Measurements from ENCODE around the gene BTBD1. TPM values are rescaled to one million over a fixed set of nuclear protein-coding genes. Genes with fewer than 3 reads are reported as not detected.
A peak's percentile ranks its signal among the peaks of the same experiment; 100 is the strongest.
"Not testable (repeated sequence)": the region's sequence is repeated elsewhere in the genome, so short reads cannot be mapped to it uniquely, and the experiment has no call there.

BTBD1 gene
- polyA plus RNA-seq, 1 experiment, result 113 TPM

DNA sequence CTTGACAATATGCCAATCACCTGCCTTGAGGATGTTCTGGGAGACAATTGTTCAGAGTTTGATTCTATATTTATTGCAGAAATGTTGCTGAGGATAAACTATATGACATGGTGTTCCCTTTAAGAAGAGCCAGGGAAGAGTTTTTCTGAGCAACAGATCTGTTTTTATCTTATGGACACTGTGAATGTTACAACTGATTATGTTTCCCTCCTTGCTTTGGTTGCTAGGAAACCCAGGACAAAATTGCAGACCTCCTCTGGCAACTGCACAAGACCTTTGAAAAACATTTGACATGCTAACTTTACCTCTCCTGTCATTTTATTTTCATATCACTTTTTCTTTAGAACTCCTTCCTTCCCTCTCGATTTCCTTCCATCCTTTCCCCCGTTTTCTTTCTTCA, 32.2 kb upstream of the BTBD1 start:
- Histone ChIP-seq H3K27ac (ENCODE audit: low read depth, low read length) (no peak overlapping the region), H3K27me3 (ENCODE audit: control insufficient read depth, insufficient read depth, low read length) (peaks cover 14% of the 10 kb centered on the region), H3K9me3 (ENCODE audit: control insufficient read depth, insufficient read depth, low read length) (peaks cover 3% of the 10 kb centered on the region; the same call in 1 of the 2 replicates), H3K4me3 (ENCODE audit: low read depth, low read length) (no peak overlapping the region)
- CTCF ChIA-PET, result no interaction called here
- TF ChIP-seq, protein P1, sequence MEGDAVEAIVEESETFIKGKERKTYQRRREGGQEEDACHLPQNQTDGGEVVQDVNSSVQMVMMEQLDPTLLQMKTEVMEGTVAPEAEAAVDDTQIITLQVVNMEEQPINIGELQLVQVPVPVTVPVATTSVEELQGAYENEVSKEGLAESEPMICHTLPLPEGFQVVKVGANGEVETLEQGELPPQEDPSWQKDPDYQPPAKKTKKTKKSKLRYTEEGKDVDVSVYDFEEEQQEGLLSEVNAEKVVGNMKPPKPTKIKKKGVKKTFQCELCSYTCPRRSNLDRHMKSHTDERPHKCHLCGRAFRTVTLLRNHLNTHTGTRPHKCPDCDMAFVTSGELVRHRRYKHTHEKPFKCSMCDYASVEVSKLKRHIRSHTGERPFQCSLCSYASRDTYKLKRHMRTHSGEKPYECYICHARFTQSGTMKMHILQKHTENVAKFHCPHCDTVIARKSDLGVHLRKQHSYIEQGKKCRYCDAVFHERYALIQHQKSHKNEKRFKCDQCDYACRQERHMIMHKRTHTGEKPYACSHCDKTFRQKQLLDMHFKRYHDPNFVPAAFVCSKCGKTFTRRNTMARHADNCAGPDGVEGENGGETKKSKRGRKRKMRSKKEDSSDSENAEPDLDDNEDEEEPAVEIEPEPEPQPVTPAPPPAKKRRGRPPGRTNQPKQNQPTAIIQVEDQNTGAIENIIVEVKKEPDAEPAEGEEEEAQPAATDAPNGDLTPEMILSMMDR (IDR thresholded peaks at IDR 0.05; ENCODE audit: low read depth, low read length), result no peak
- DNase-seq (ENCODE audit: low read depth, low spot score), result no peak
- POLR2A ChIA-PET, result no interaction called here

DNA sequence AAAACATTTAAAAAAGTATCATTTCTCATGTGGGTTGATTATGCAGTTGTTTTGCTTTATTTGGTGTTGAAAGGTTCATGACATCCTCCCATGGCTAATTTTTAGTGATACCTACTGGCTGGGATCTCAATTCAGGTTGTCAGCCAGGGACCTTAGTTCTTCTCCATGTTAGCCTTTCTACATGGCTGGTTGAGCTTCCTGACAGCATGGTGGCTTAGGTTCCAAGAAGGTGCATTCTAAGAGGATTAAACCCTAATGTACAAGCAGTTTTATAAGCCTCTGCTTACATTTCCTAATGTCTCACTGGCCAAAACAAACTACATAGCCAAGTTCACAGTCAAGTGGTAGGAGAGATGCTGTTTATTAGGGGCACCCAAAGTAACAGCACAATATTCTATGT, 31.0 kb upstream of the BTBD1 start:
- H3K27me3 ChIP-seq (ENCODE audit: control insufficient read depth, insufficient read depth, low read length), result peaks cover 14% of the 10 kb centered on the region
- H3K27ac ChIP-seq (ENCODE audit: low read depth, low read length), result no peak overlapping the region
- ChIA-PET POLR2A (no interaction called here), CTCF (interaction anchor here (0.7 kb wide), 1 partner anchor 88 kb away, joined by 3 read pairs; no protein-coding TSS in a partner anchor)
- TF ChIP-seq, protein P1 (IDR thresholded peaks at IDR 0.05; ENCODE audit: low read depth, low read length), result no peak
- H3K4me3 ChIP-seq (ENCODE audit: low read depth, low read length), result no peak overlapping the region
- H3K9me3 ChIP-seq (ENCODE audit: control insufficient read depth, insufficient read depth, low read length), result peaks cover 3% of the 10 kb centered on the region; the same call in 1 of the 2 replicates
- DNase-seq (ENCODE audit: low read depth, low spot score), result no peak

DNA sequence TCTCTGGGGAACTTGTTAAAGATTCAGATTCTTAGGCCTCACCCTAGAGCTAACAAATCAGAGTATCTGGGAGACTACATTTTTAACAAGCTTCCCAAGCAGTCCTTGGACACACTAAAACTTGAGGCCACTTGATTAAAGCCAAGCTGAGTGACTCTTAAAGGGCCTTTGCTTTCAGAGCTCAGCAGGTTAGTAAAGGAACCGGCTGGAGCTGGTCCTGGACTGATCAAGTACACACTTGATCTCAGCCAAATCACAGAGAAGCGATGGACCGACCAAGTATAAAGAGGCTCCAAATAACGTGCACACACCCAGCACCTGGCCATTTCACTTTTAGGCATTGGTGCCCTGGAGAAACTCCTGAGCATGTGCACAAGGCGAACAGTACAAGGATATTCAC, 27.5 kb upstream of the BTBD1 start:
- ChIA-PET POLR2A (no interaction called here), CTCF (no interaction called here)
- Histone ChIP-seq H3K9me3 (ENCODE audit: control insufficient read depth, insufficient read depth, low read length) (peaks cover 3% of the 10 kb centered on the region; the same call in 1 of the 2 replicates), H3K27ac (ENCODE audit: low read depth, low read length) (no peak overlapping the region), H3K27me3 (ENCODE audit: control insufficient read depth, insufficient read depth, low read length) (no peaks in the 10 kb centered on the region), H3K4me3 (ENCODE audit: low read depth, low read length) (no peak overlapping the region)
- DNase-seq (ENCODE audit: low read depth, low spot score), result no peak
- TF ChIP-seq, protein P1 (IDR thresholded peaks at IDR 0.05; ENCODE audit: low read depth, low read length), result no peak

DNA sequence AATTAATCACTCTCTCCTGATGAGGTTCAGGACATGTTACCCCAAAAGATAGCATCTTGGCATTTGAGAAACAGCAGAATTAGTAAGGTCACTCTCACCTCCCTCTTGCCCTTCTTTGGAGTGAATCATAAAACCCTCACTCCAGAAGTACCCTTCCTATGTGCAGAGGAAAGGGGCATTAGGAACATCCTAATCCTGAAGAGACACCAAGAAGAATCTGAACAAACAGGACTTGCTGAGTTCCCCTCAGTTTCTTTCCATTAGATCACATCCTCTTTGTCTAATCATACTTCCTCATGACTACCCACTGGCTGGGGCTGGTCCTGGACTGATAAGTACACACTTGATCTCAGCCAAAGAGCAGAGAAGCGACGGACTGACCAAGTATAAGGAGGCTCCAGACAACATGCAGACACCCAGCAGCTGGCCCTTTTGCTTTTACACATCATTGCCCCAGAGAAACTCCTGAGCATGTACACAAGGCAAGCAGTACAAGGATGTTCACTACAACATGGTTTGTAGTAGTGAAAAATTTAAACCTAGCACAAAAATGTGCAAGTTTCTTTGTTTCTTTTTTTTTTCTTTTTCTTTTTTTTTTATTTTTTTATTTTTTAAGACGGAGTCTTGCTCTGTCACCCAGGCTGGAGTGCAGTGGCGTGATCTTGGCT, 25.4 kb upstream of the BTBD1 start:
- peak; percentile 18 for DNase-seq (ENCODE audit: low read depth, low spot score)
- POLR2A ChIA-PET, result no interaction called here
- H3K9me3 ChIP-seq (ENCODE audit: control insufficient read depth, insufficient read depth, low read length), result no peaks in the 10 kb centered on the region
- no peak overlapping the region for H3K27ac ChIP-seq (ENCODE audit: low read depth, low read length)
- TF ChIP-seq, protein P1 (IDR thresholded peaks at IDR 0.05; ENCODE audit: low read depth, low read length), result no peak
- H3K27me3 ChIP-seq (ENCODE audit: control insufficient read depth, insufficient read depth, low read length), result no peaks in the 10 kb centered on the region
- H3K4me3 ChIP-seq (ENCODE audit: low read depth, low read length), result no peak overlapping the region
- CTCF ChIA-PET, result no interaction called here

DNA sequence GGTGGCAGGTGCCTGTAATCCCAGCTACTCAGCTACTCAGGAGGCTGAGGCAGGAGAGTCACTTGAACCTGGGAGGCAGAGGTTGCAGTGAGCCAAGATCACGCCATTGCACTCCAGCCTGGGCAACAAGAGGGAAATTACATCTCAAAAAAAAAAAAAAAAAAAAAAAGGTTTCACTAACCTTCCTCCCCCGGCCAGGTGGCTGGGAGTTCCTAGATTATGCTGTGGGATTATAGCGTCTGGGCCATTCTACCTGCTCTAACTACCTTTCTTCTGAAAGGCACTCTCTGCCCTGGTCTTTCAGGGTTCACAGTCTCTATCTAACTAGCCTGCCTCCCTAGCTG, 24.9 kb upstream of the BTBD1 start:
- H3K9me3 ChIP-seq (ENCODE audit: control insufficient read depth, insufficient read depth, low read length); DNase-seq (ENCODE audit: low read depth, low spot score); CTCF ChIA-PET; H3K27me3 ChIP-seq (ENCODE audit: control insufficient read depth, insufficient read depth, low read length); POLR2A ChIA-PET; H3K4me3 ChIP-seq (ENCODE audit: low read depth, low read length); H3K27ac ChIP-seq (ENCODE audit: low read depth, low read length): not testable (repeated sequence)
